ENCODE data around the gene DPCD. TPM values are rescaled to one million over a fixed set of nuclear protein-coding genes. Genes with fewer than 3 reads are reported as not detected.

DPCD gene
- total RNA-seq, 1 experiment from 2014 or later, result 12.5 TPM

GRCh38 chr10:101645659-101646058, 57.5 kb downstream of the DPCD start:
- no peaks in the 10 kb centered on the region for H3K36me3 Mint-ChIP-seq (ENCODE audit: insufficient read depth, unreplicated experiment)
- no peaks in the 10 kb centered on the region for H3K27me3 Mint-ChIP-seq (ENCODE audit: unreplicated experiment)
- H3K4me1 Mint-ChIP-seq (ENCODE audit: low read depth, unreplicated experiment), result no peaks in the 10 kb centered on the region
- no peak overlapping the region for H3K4me3 Mint-ChIP-seq (ENCODE audit: low read depth, unreplicated experiment)
- TF ChIP-seq CTCF (IDR thresholded peaks at IDR 0.05; ENCODE audit: unreplicated experiment), result no peak
- DNase-seq, result no peak
- CTCF ChIA-PET, result no interaction called here
- no peaks in the 10 kb centered on the region for H3K9me3 Mint-ChIP-seq (ENCODE audit: low read depth, unreplicated experiment)
- BruUV-seq (replicated peaks), result no TSS peak
- H3K27ac Mint-ChIP-seq (ENCODE audit: unreplicated experiment), result no peak overlapping the region
- intact Hi-C loops (cut with micrococcal nuclease; ENCODE audit: unreplicated experiment), result no loop called here

- CTCF ChIA-PET, result no interaction called here
- H3K27ac Mint-ChIP-seq (ENCODE audit: unreplicated experiment), result no peak overlapping the region
- no TSS peak for BruUV-seq (replicated peaks)
- no peaks in the 10 kb centered on the region for H3K4me1 Mint-ChIP-seq (ENCODE audit: low read depth, unreplicated experiment)
- intact Hi-C loops (cut with micrococcal nuclease; ENCODE audit: unreplicated experiment), result no loop called here
- no peaks in the 10 kb centered on the region for H3K36me3 Mint-ChIP-seq (ENCODE audit: insufficient read depth, unreplicated experiment)
- no peak overlapping the region for H3K4me3 Mint-ChIP-seq (ENCODE audit: low read depth, unreplicated experiment)
- no peak for DNase-seq
- TF ChIP-seq CTCF (IDR thresholded peaks at IDR 0.05; ENCODE audit: unreplicated experiment), result no peak
- H3K27me3 Mint-ChIP-seq (ENCODE audit: unreplicated experiment), result no peaks in the 10 kb centered on the region
- no peaks in the 10 kb centered on the region for H3K9me3 Mint-ChIP-seq (ENCODE audit: low read depth, unreplicated experiment)
These were observed 58.2 kb downstream of the DPCD start for GRCh38 chr10:101646364-101646763.

GRCh38 chr10:101647255-101647654, 59.1 kb downstream of the DPCD start:
- BruUV-seq (replicated peaks), result no TSS peak

GRCh38 chr10:101649525-101650085, 61.5 kb downstream of the DPCD start:
- no peaks in the 10 kb centered on the region for H3K9me3 Mint-ChIP-seq (ENCODE audit: low read depth, unreplicated experiment)
- DNase-seq, result no peak
- H3K27me3 Mint-ChIP-seq (ENCODE audit: unreplicated experiment), result no peaks in the 10 kb centered on the region
- H3K36me3 Mint-ChIP-seq (ENCODE audit: insufficient read depth, unreplicated experiment), result no peaks in the 10 kb centered on the region
- no peak for TF ChIP-seq CTCF (IDR thresholded peaks at IDR 0.05; ENCODE audit: unreplicated experiment)
- H3K4me1 Mint-ChIP-seq (ENCODE audit: low read depth, unreplicated experiment), result no peaks in the 10 kb centered on the region
- no peak overlapping the region for H3K4me3 Mint-ChIP-seq (ENCODE audit: low read depth, unreplicated experiment)
- intact Hi-C loops (cut with micrococcal nuclease; ENCODE audit: unreplicated experiment), result no loop called here
- H3K27ac Mint-ChIP-seq (ENCODE audit: unreplicated experiment), result no peak overlapping the region
- CTCF ChIA-PET, result no interaction called here
- BruUV-seq (replicated peaks), result no TSS peak

More at GRCh38 chr10:101647255-101647654, 59.1 kb downstream of the DPCD start:
- Mint-ChIP-seq H3K4me3 (ENCODE audit: low read depth, unreplicated experiment) (no peak overlapping the region), H3K4me1 (ENCODE audit: low read depth, unreplicated experiment) (no peaks in the 10 kb centered on the region), H3K27ac (ENCODE audit: unreplicated experiment) (no peak overlapping the region), H3K27me3 (ENCODE audit: unreplicated experiment) (no peaks in the 10 kb centered on the region), H3K9me3 (ENCODE audit: low read depth, unreplicated experiment) (no peaks in the 10 kb centered on the region), H3K36me3 (ENCODE audit: insufficient read depth, unreplicated experiment) (no peaks in the 10 kb centered on the region)
- DNase-seq, result no peak
- CTCF ChIA-PET, result interaction anchor here (0.5 to 0.9 kb wide), 2 partner anchors 12 to 477 kb away, joined by 3 to 4 read pairs; no protein-coding TSS in a partner anchor
- no peak for TF ChIP-seq CTCF (IDR thresholded peaks at IDR 0.05; ENCODE audit: unreplicated experiment)
- intact Hi-C loops (cut with micrococcal nuclease; ENCODE audit: unreplicated experiment), result no loop called here

Data from Calu3 (cell line).